Cardiac muscle cell (in vitro differentiated cells and primary cell): ENCODE measurements around the gene MKS1. TPM values are rescaled to one million over a fixed set of nuclear protein-coding genes. Genes with fewer than 3 reads are reported as not detected.
A peak's percentile ranks its signal among the peaks of the same experiment; 100 is the strongest.

ENCODE experiments used
- DNase-seq, 2 donors: peaks; one replicate each; pipeline versions ENCODE4 v3.0.0 to v3.0.0-alpha.2; 2010 to 2017; ENCODE audit warnings: low read depth in 1 of 2, low spot score in 1 of 2
- H3K27ac ChIP-seq: fragments of 200-600 bp; sonication (generic); 2 replicates; pipeline ENCODE4 v1.5.1; 2016
- H3K27me3 ChIP-seq: fragments of 200-600 bp; sonication (generic); 2 replicates; pipeline ENCODE4 v1.6.0; 2016; ENCODE audit warnings: control low read depth
- H3K36me3 ChIP-seq: fragments of 200-600 bp; sonication (generic); 2 replicates; pipeline ENCODE4 v1.5.1; 2016; ENCODE audit warnings: control low read depth
- H3K4me1 ChIP-seq: fragments of 200-600 bp; sonication (generic); 2 replicates; pipeline ENCODE4 v1.8.1; 2017; ENCODE audit warnings: low read depth, mild to moderate bottlenecking, mixed run types
- H3K4me3 ChIP-seq: fragments of 200-600 bp; sonication (generic); 2 replicates; pipeline ENCODE4 v1.5.1; 2016; ENCODE audit warnings: mild to moderate bottlenecking
- H3K9me3 ChIP-seq: fragments of 200-600 bp; sonication (generic); 2 replicates; pipeline ENCODE4 v1.5.1; 2017; ENCODE audit warnings: low read depth, mild to moderate bottlenecking, control low read depth
- polyA plus RNA-seq: library from polyadenylated mRNA; unstranded; fragments of >200 nt; fragmentation: Nextera tagmentation; extraction: Ambion mirVana; gene quantifications from 2 replicates; pipeline ENCODE4 v1.2.1, GENCODE V29; 2016
- total RNA-seq: library from RNA; depleted of rRNA; stranded (reverse); fragments of >200 nt; gene quantifications from 2 replicates; pipeline ENCODE4 v1.2.3, GENCODE V29; 2016
- TF ChIP-seq, protein P1 (sequence below): IDR thresholded peaks from 2 replicates; pipeline ENCODE4 v1.5.1; 2012; ENCODE audit warnings: low read depth, mild to moderate bottlenecking, low read length

Gene MKS1
- total and polyA plus RNA-seq, 2 experiments from 2014 or later: 28.6 to 29.7 TPM

DNA sequence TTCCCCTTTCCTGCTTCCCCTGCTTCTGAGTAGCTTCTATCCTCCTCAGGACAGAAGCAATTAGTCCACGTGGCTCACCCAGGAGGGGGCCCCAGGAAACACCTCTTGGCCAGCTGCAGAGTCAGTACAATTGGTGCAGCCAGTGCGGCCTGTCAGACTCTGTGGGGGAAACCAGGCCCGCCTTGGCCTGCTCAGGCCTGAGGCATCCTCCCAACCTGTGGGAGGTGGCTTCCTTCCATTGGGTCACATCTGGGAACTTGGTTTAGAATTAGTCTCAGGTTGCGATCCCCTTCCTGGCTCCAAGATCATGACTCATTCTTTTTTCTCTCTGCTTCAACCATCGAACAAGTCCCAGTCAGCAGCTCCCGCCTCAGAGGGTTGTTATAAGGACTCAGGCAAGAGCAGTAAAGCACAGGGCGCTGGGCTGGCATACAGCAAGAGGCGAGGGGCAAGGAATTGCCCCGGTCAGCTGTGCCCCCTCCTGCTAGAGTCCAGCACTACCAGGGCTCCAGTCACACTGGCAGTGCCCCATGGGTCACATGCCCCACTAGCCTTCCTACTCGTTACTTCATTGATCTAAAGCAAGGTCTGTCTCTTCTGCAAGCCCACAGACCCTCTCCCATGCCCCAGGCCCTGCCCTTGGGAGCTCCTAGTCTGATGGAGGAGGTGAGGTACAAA, 34.6 kb downstream of the MKS1 start:
- Histone ChIP-seq H3K36me3 (no peaks in the 10 kb centered on the region), H3K9me3 (no peaks in the 10 kb centered on the region), H3K27me3 (no peaks in the 10 kb centered on the region), H3K4me3 (no peak overlapping the region), H3K4me1 (no peaks in the 10 kb centered on the region), H3K27ac (no peak overlapping the region)
- TF ChIP-seq, protein P1, sequence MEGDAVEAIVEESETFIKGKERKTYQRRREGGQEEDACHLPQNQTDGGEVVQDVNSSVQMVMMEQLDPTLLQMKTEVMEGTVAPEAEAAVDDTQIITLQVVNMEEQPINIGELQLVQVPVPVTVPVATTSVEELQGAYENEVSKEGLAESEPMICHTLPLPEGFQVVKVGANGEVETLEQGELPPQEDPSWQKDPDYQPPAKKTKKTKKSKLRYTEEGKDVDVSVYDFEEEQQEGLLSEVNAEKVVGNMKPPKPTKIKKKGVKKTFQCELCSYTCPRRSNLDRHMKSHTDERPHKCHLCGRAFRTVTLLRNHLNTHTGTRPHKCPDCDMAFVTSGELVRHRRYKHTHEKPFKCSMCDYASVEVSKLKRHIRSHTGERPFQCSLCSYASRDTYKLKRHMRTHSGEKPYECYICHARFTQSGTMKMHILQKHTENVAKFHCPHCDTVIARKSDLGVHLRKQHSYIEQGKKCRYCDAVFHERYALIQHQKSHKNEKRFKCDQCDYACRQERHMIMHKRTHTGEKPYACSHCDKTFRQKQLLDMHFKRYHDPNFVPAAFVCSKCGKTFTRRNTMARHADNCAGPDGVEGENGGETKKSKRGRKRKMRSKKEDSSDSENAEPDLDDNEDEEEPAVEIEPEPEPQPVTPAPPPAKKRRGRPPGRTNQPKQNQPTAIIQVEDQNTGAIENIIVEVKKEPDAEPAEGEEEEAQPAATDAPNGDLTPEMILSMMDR: no peak
- peak in 1 of 2 donors; percentile 50 for DNase-seq

- Histone ChIP-seq H3K36me3 (no peaks in the 10 kb centered on the region), H3K4me3 (no peak overlapping the region), H3K4me1 (no peaks in the 10 kb centered on the region), H3K27ac (no peak overlapping the region), H3K9me3 (no peaks in the 10 kb centered on the region), H3K27me3 (no peaks in the 10 kb centered on the region)
- no peak for DNase-seq
- TF ChIP-seq, protein P1: no peak
Measured at GRCh38 chr17:58183514-58183913, 35.5 kb downstream of the MKS1 start.

DNA sequence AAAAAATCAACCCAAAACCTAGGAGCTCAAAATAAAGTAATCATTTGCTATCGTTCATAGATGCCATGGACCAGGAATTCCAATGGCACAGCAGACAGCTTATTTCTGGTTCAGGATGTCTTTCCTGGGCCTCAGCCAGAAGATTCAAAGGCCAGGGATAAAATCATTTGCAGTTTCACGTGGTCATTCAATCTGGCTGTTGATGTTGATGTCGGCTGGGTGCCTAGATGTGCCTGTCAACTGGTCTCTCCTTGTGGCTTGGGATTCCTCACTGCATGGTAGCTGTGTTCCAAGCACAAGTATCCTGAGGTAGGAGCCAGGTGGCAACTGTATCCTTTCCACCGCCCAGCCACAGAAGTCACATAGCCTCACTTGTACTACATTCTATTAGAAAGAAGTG, 37.3 kb downstream of the MKS1 start:
- H3K36me3 ChIP-seq: no peaks in the 10 kb centered on the region
- no peak overlapping the region for H3K27ac ChIP-seq
- no peaks in the 10 kb centered on the region for H3K27me3 ChIP-seq
- TF ChIP-seq, protein P1: no peak
- H3K4me1 ChIP-seq: no peaks in the 10 kb centered on the region
- H3K9me3 ChIP-seq: no peaks in the 10 kb centered on the region
- no peak overlapping the region for H3K4me3 ChIP-seq
- DNase-seq: no peak

GRCh38 chr17:58176200-58176599, 42.9 kb downstream of the MKS1 start:
- peak; percentile 37 to 39 for DNase-seq
- H3K4me3 ChIP-seq: no peak overlapping the region
- TF ChIP-seq, protein P1: no peak
- no peaks in the 10 kb centered on the region for H3K4me1 ChIP-seq
- no peaks in the 10 kb centered on the region for H3K36me3 ChIP-seq
- H3K27me3 ChIP-seq: no peaks in the 10 kb centered on the region
- H3K27ac ChIP-seq: no peak overlapping the region
- no peaks in the 10 kb centered on the region for H3K9me3 ChIP-seq

DNA sequence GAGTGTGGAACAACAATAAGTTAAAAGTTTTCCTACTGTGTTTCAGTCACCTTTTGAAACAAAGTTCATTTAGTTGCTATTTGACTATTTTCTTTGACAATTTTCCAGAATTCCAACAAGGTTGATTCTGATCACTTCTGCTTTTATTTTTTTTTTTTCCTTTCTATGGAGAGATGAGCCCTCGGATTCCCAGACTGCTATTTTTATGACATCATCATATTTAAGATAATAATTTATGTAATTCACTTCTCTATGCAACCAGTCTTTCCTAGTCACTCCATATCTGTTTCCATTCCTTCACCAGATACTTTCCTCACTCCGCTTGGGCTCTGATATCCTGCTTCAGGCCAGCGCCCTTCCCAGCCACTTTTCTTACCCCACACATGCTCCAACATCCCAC, 44.2 kb downstream of the MKS1 start:
- Histone ChIP-seq H3K36me3 (no peaks in the 10 kb centered on the region), H3K4me1 (no peaks in the 10 kb centered on the region), H3K4me3 (no peak overlapping the region), H3K27me3 (peaks cover 10% of the 10 kb centered on the region), H3K9me3 (no peaks in the 10 kb centered on the region), H3K27ac (no peak overlapping the region)
- TF ChIP-seq, protein P1: no peak
- no peak for DNase-seq
